ENCODE results near the gene DUS2.

Gene DUS2

DNA sequence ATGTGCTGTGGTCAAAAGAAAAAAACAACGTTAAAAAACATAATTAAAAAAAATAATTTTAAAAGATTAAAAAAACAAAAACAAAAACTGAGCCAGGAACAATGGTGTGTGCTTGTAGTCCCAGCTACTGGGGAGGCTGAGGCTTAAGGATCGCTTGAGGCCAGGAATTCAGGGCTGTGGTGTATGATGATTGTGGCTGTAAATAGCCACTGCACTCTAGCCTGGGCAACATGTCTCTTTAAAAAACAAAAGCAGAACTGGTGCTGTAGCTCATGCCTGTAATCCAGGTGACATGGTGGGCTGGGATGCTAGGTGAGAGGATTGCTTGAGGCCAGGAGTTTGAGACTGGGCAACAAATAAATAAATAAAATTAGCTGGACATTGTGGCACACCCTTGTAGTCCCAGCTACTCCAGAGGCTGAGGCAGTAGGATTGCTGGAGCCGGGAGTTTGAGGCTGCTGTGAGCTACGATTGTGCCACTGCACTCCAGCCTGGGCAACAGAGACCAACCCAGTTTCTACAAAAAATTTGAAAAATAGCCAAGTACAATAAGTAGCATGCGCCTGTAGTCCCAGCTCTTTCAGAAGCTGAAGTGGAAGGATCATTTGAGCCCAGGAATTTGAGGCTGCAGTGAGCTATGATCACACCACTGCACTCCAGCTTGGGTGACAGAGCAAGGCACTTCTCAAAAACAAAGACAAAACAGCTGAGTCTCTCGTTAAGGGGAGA, 105.7 kb downstream of the DUS2 start:
- no peak for DNase-seq (ENCODE audit: low spot score)

Measured in CD4-positive, alpha-beta T cell treated with Interleukin-15 for 4 hours (primary cell).